Muscle of back (tissue), 11 donors: ENCODE data around the gene COL11A2. TPM values are rescaled to one million over a fixed set of nuclear protein-coding genes. Genes with fewer than 3 reads are reported as not detected.

Source experiments
- DNase-seq, 3 donors: peaks; one replicate each; pipeline versions ENCODE4 v3.0.0 to v3.0.0-alpha.2; 2013
- polyA plus RNA-seq, 10 donors: library from polyadenylated mRNA; unstranded; fragments of 120-200 nt; gene quantifications; one replicate each; pipeline ENCODE4 v1.2.1, GENCODE V29; 2013; ENCODE audit not compliant: insufficient read length in 10 of 10

COL11A2 gene
- polyA plus RNA-seq, 10 donors: 20.5 to 134 (median 61.0) TPM

DNA sequence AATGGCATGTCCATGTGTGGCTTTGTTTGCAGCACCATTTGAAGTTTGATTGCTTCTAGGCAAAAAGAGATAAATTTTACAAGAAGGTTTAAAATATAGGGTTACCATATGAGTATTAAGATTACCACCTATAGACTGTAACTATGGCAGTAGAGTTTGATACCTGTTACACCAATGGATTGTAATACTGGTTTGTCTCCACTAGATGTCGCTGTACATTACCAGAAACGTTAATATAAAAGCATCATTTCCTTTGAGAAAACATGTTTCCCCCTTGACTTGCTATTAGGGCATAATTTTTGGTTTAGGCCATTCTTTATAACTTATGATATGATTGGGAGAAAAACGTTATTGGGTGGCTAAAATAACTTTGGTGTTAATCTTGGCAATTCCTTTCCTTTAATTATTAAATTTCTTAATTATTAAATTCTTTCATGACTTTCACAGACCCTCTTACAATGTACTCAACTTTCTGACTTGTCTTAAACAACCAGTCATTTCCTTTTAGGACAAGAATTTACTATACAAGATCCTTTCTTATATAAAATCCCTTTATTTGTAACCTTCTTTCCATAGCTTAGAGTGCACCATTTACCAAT, 73.6 kb downstream of the COL11A2 start:
- DNase-seq: peak; percentile 31 to 61 (median 49)

DNA sequence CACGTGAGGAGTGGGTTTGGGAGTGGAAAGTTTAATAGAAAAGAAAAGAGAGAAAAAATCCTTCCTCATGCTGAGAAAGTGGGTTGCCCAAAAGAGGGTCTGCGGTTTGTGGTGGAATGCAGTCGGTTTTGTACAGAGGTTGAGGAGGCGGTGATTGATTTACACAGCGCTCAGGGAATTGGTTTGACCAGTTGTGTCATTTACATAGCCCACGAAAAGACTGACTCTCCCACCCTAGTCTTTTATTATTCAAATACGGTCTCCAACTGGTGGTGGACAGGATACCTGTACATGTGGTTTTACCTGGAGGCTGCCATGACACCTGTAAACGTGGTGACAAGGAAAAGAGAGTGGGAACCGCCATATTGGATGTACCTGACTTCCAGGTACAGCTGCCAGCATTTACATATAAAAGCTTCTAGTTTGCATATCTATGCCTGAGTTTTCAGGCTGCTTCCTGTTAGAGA, 74.4 kb downstream of the COL11A2 start:
- no peak for DNase-seq

DNA sequence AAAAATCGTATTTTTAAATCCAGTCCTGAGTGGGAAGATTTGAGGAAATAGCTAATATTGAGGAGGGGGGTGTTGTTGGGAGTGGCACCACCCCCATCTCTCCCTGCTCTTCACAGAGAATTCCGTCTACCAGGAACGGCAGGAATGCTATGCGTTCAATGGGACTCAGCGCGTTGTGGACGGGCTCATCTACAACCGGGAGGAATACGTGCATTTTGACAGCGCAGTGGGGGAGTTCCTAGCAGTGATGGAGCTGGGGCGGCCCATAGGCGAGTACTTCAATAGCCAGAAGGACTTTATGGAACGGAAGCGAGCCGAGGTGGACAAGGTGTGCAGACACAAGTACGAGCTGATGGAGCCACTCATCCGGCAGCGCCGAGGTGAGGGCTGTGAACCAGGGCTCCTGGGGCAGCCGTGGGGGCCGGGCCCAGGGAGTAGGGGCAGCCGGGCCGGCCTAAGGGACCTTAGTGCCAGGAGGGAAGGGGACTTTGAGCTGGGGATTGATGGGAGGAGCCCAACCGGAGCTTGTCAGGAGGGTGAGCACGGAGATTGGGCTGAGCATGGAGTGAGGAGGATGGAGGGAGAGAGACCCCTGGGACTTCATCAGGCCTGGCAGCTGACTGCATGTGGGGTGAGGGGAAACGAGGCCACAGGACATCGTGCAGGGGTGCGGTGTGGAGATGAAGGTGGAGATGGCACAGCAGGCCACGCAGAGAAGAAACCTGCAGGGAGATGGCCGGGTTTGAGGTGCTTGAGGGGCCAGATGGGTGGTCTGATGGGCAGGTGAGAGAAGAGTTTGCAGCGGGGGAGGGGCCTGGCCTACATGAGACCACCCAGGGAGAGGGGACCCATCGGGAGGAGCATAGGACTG, 75.2 kb downstream of the COL11A2 start:
- DNase-seq: peak in 1 of 3 donors; percentile 18

DNA sequence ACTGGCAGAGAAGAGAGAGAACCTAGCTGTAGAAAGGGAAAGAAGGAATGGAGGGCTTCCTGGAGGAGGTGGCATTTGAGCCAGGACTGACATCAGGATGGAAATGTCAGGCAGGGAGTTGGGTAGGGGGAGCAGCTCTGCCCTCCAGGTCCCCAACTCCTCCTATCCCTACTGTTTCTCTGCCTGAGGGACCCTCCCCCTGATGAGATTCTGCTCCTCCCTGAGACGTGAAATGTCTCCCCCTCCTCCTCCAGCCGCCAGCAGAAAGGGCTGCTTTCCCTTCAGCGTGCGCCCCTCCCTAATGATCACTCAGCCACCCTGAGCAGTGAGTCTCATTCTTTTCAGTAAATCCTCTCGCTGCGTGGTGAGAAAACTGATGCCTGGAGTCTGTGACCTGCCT, 75.8 kb downstream of the COL11A2 start:
- DNase-seq: no peak

DNA sequence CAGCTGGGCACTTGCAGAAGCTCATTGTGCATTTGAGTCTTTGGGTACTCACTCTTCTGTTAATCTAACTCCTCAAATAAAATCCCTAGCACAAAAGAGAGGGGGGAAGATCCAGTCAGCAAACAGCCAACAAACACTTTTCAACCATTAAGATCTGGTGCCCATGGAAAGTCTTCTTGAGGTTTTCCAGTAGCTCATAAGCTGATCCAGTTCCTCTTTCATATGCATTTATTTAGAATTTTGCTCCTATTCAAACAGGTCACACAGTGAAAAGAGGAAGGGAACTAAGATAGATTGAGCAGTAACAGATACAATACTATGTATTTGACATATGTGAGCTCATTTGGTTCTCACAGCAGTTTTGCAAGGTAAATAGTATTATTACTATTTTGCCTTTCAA, 77.9 kb downstream of the COL11A2 start:
- no peak for DNase-seq

DNA sequence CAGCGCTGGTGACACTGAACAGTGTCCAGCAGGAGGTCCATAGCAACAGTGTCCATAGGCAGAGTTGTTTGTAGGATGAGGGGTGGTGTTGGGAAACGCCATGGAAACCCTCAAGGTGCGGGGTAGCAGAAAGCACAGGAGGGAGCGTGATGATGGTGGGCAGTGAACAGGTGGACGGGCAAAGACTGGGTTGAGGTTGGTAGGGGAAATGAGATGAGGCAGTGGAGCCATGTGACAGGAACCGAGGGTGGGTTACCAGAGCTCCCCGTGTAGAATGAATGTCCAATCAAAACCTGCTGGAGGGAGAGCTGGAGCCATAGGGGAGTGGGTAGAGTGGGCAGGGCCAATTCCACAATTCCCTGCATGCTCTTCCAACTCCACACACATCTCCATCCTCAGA, 78.5 kb downstream of the COL11A2 start:
- no peak for DNase-seq

Other genes starting within 250 kb of the COL11A2 start
- gene HLA-DMA, start 239.4 kb downstream of the COL11A2 start, polyA plus RNA-seq: 10 to 100 TPM in 2 of 10 donors, 1 to 10 TPM in 8; 2.0 to 19.2 (median 5.0) TPM
- gene BRD2, start 223.9 kb downstream of the COL11A2 start, polyA plus RNA-seq: 100 to 1,000 TPM; 138 to 187 (median 160) TPM
- gene HLA-DOA, start 182.9 kb downstream of the COL11A2 start, polyA plus RNA-seq: 1 to 10 TPM; 1.3 to 7.6 (median 3.3) TPM
- 10 to 100 TPM in 9 of 10 donors, 1 to 10 TPM in 1; 8.1 to 21.8 (median 13.4) TPM for gene HLA-DPA1, start 118.8 kb downstream of the COL11A2 start, polyA plus RNA-seq
- gene HLA-DPB1, start 116.5 kb downstream of the COL11A2 start, polyA plus RNA-seq: 10 to 100 TPM in 4 of 10 donors, 1 to 10 TPM in 6; 4.8 to 15.4 (median 7.8) TPM
- gene RXRB, start 8.2 kb upstream of the COL11A2 start, polyA plus RNA-seq: 10 to 100 TPM; 31.9 to 49.0 (median 37.8) TPM
- 100 to 1,000 TPM in 3 of 10 donors, 10 to 100 TPM in 7; 68.5 to 115 (median 82.5) TPM for gene SLC39A7, start 8.4 kb upstream of the COL11A2 start, polyA plus RNA-seq
- 10 to 100 TPM in 7 of 10 donors, 1 to 10 TPM in 3; 8.2 to 14.4 (median 11.0) TPM for gene HSD17B8, start 12.2 kb upstream of the COL11A2 start, polyA plus RNA-seq
- gene RING1, start 16.0 kb upstream of the COL11A2 start, polyA plus RNA-seq: 10 to 100 TPM; 25.1 to 43.3 (median 29.9) TPM
- gene VPS52, start 79.4 kb upstream of the COL11A2 start, polyA plus RNA-seq: 10 to 100 TPM; 27.6 to 54.6 (median 37.1) TPM
- gene RPS18, start 79.6 kb upstream of the COL11A2 start, polyA plus RNA-seq: 1,000 to 10,000 TPM; 3,925 to 5,378 (median 4,934) TPM
- 1 to 10 TPM; 1.4 to 3.0 (median 2.3) TPM for gene B3GALT4, start 84.7 kb upstream of the COL11A2 start, polyA plus RNA-seq
- gene WDR46, start 96.8 kb upstream of the COL11A2 start, polyA plus RNA-seq: 10 to 100 TPM; 49.6 to 70.8 (median 60.0) TPM
- 10 to 100 TPM; 35.1 to 56.0 (median 41.7) TPM for gene PFDN6, start 97.1 kb upstream of the COL11A2 start, polyA plus RNA-seq
- 10 to 100 TPM; 41.7 to 62.5 (median 53.7) TPM for gene RGL2, start 106.5 kb upstream of the COL11A2 start, polyA plus RNA-seq
- 10 to 100 TPM; 17.2 to 27.9 (median 21.1) TPM for gene TAPBP, start 121.6 kb upstream of the COL11A2 start, polyA plus RNA-seq
- gene ZBTB22, start 125.3 kb upstream of the COL11A2 start, polyA plus RNA-seq: 10 to 100 TPM; 11.1 to 16.1 (median 14.2) TPM
- 10 to 100 TPM; 24.6 to 40.9 (median 30.1) TPM for gene DAXX, start 130.5 kb upstream of the COL11A2 start, polyA plus RNA-seq
- 10 to 100 TPM; 16.1 to 30.2 (median 21.4) TPM for gene KIFC1, start 199.4 kb upstream of the COL11A2 start, polyA plus RNA-seq
- gene PHF1, start 218.5 kb upstream of the COL11A2 start, polyA plus RNA-seq: 10 to 100 TPM; 41.3 to 56.1 (median 44.4) TPM
- 100 to 1,000 TPM; 109 to 154 (median 123) TPM for gene CUTA, start 225.6 kb upstream of the COL11A2 start, polyA plus RNA-seq
- 10 to 100 TPM; 15.5 to 32.0 (median 19.1) TPM for gene SYNGAP1, start 227.6 kb upstream of the COL11A2 start, polyA plus RNA-seq